ENCODE measurements around the gene POC1A. TPM values are rescaled to one million over a fixed set of nuclear protein-coding genes. Genes with fewer than 3 reads are reported as not detected.

POC1A gene
- total and polyA plus RNA-seq, 2 donors (not counting 3 experiments of a cell fraction or from before 2014, with no cell fraction given): 14.8 to 19.4 TPM

- no peaks in the 10 kb centered on the region for H4K20me1 ChIP-seq (replicated peaks; ENCODE audit: control insufficient read depth, extremely low read depth, insufficient read depth, low read length)
- H3K9me3 ChIP-seq (replicated peaks; ENCODE audit: control insufficient read depth, insufficient read depth, low read length): no peaks in the 10 kb centered on the region
- no peak for TF ChIP-seq EZH2 (IDR thresholded peaks at IDR 0.05; ENCODE audit: borderline replicate concordance, low read depth, low read length, severe bottlenecking)
- no peak for TF ChIP-seq FOS (IDR thresholded peaks at IDR 0.05; ENCODE audit: borderline replicate concordance, insufficient read depth, low read length)
- TF ChIP-seq CTCF (IDR thresholded peaks at IDR 0.05; ENCODE audit: extremely low read depth in 1 of 2, insufficient read depth in 1 of 2, low read depth in 1 of 2, low read length in 2 of 2): no peak
- TF ChIP-seq POLR2AphosphoS5 (IDR thresholded peaks at IDR 0.05; ENCODE audit: insufficient read depth, low read depth, low read length): no peak
- TF ChIP-seq POLR2A (IDR thresholded peaks at IDR 0.05; ENCODE audit: low read depth, low read length): no peak
- no peak for TF ChIP-seq MAX (IDR thresholded peaks at IDR 0.05; ENCODE audit: insufficient read depth, insufficient read length)
- no peak for TF ChIP-seq GATA2 (IDR thresholded peaks at IDR 0.05; ENCODE audit: insufficient read depth, insufficient read length, low read depth, low read length)
- no peak for TF ChIP-seq JUN (IDR thresholded peaks at IDR 0.05; ENCODE audit: borderline replicate concordance, insufficient read depth, insufficient read length, low read depth)
- DNase-seq (ENCODE audit: low read depth, low spot score) (no peak), FAIRE-seq (no peak)
- H3K4me1 ChIP-seq (ENCODE audit: control insufficient read depth, extremely low read depth, insufficient read depth, low read length): no peaks in the 10 kb centered on the region
- dilution Hi-C loops (cut with MboI; ENCODE audit: extremely low pct_ligation_motif_present, low sequenced_read_pairs): no loop called here
- no peaks in the 10 kb centered on the region for H3K79me2 ChIP-seq (ENCODE audit: control insufficient read depth, insufficient read depth, low read length)
- H3K9ac ChIP-seq (replicated peaks; ENCODE audit: extremely low read depth, insufficient read depth, low read length): no peak overlapping the region
- no peak overlapping the region for H3K27ac ChIP-seq (ENCODE audit: insufficient read depth, low read depth, low read length)
- H3K9me1 ChIP-seq (replicated peaks; ENCODE audit: control insufficient read depth, extremely low read depth, insufficient read depth, low read length): no peaks in the 10 kb centered on the region
- no peaks in the 10 kb centered on the region for H3K27me3 ChIP-seq (ENCODE audit: control insufficient read depth in 2 of 2, insufficient read depth in 2 of 2, low read length in 2 of 2)
- H3K4me2 ChIP-seq (ENCODE audit: insufficient read depth, low read length): no peak overlapping the region
- ChIA-PET CTCF (no interaction called here), POLR2A (no interaction called here)
- no peaks in the 10 kb centered on the region for H3K36me3 ChIP-seq (ENCODE audit: control insufficient read depth in 2 of 2, extremely low read depth in 1 of 2, insufficient read depth in 2 of 2, low read length in 2 of 2)
- H2AFZ ChIP-seq (ENCODE audit: low read depth, low read length): no peak overlapping the region
- BruUV-seq (replicated peaks): no TSS peak
- intact Hi-C loops (cut with micrococcal nuclease): no loop called here
- no peak overlapping the region for H3K4me3 ChIP-seq (replicated peaks in 1 of 3; ENCODE audit: insufficient read depth in 1 of 3, low read depth in 1 of 3, low read length in 3 of 3)
Measured at GRCh38 chr3:52184690-52185089, 30.5 kb upstream of the POC1A start.

All from endothelial cell of umbilical vein (primary cell).